Bronchial epithelial cell (primary cell): ENCODE results near the gene WBP11. TPM values are rescaled to one million over a fixed set of nuclear protein-coding genes. Genes with fewer than 3 reads are reported as not detected.

ENCODE experiments used
- DNase-seq: peaks from one replicate; pipeline ENCODE4 v3.0.0-alpha.2; 2010; ENCODE audit warnings: low read depth
- FAIRE-seq: peaks from 2 replicates; lab custom pipeline; 2011; peaks lifted over from hg19 to GRCh38; lab: Jason Lieb, UNC
- H3K27me3 ChIP-seq: 2 replicates; pipeline ENCODE4 v1.5.1; 2011; ENCODE audit warnings: low read length; ENCODE audit not compliant: control insufficient read depth, insufficient read depth
- H3K36me3 ChIP-seq: 2 replicates; pipeline ENCODE4 v1.5.1; 2011; ENCODE audit warnings: low read length; ENCODE audit not compliant: control insufficient read depth, insufficient read depth
- H3K4me3 ChIP-seq: 2 replicates; pipeline ENCODE4 v1.5.1; 2011; ENCODE audit warnings: mild to moderate bottlenecking, low read depth, low read length, control low read depth
- CTCF ChIP-seq: IDR thresholded peaks from 2 replicates; pipeline ENCODE4 v1.5.1; 2011; ENCODE audit warnings: mild to moderate bottlenecking, moderate library complexity, low read length, control low read depth, inconsistent platforms; ENCODE audit not compliant: insufficient read depth, severe bottlenecking
- total RNA-seq: library from RNA; depleted of rRNA; stranded (reverse); fragments of >200 nt; gene quantifications from 2 replicates; pipeline ENCODE4 v1.2.1, GENCODE V29; 2014

The WBP11 gene
- total RNA-seq, 1 donor from 2014 or later: 3.7 TPM

DNA sequence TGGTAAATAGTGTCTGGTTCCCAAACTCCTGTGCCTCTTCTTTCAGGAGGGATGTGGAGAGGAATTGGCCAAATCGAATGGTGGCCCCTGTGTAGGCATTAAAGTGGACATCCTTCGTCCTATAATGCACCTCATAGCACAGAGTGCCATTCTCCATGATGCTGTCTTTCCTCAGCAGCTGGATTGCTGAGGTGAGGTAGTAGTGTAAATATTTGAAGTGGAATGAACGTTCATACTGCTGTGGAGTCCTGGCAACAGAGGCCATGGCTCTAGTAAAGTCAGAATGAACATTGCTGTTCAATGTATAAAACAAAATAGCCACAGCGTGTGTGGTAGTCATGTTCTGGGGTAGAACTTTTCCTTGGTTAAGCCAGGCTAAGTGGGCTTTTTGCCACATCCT, 37.3 kb upstream of the WBP11 start:
- FAIRE-seq (no peak), DNase-seq (no peak)
- no peaks in the 10 kb centered on the region for H3K27me3 ChIP-seq
- H3K36me3 ChIP-seq: no peaks in the 10 kb centered on the region
- no peak for TF ChIP-seq CTCF
- H3K4me3 ChIP-seq: no peak overlapping the region

GRCh38 chr12:14839262-14839661, 36.0 kb upstream of the WBP11 start:
- TF ChIP-seq CTCF: no peak
- FAIRE-seq (no peak), DNase-seq (no peak)
- Histone ChIP-seq H3K4me3 (no peak overlapping the region), H3K27me3 (no peaks in the 10 kb centered on the region), H3K36me3 (no peaks in the 10 kb centered on the region)

DNA sequence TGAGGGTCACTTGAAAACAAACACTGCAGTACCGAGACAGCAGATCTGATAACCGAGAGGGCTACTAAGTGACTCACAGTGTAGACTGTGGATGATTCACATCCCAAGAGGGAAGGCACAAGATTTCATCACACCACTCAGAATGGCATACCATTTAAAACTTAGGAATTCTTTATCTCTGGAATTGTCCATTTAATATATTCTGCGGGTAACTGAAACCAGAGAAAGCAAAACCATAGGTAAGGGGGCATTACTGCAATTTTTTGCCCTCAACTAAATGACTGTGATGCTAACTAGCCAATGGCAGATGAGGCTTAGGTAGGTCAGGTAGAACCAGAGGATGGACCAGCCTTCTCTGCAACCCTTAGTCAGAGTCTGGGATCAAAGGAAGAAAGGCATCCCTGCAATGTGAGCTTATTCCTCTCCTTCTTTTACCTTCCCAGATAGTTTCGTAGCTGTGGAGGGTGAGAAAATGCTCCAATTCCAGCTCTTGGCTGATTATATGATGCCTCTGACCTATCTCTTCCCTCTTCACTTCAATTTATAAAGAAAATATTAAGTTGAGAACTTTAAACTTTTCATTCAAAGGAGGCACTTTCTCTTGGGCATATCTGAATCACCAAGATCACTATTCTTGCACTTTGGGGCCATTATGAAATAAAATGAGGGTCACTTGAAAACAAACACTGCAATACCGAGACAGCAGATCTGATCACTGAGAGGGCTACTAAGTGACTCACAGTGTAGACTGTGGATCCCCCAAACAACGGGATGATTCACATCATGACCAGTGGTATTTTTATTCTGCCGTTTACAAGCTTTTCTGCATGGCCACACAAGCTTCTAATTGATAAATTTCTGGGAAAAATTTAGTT, 33.3 kb upstream of the WBP11 start:
- DNase-seq: peak; percentile 91
- peak; percentile 13 for FAIRE-seq
- TF ChIP-seq CTCF: no peak

DNA sequence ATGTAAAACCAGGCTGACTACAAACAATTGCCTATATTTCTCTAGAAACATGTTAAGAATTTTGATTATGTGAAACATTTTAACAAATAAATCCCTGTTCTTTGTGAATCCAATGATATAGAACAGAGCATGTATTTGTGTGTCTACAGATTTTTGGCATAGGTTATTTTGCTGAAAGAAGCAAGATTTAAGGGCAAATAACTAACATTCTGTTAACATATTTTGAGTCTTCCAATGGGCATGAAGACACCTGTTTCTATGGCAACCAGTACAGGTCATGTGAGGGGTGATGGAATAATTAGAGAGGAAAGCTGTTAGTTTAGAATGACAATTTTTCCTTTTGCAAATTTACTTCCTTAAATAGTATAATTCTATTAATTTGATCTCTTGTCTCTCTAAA, 31.2 kb upstream of the WBP11 start:
- H3K4me3 ChIP-seq: no peak overlapping the region
- no peak for TF ChIP-seq CTCF
- no peaks in the 10 kb centered on the region for H3K27me3 ChIP-seq
- no peak for FAIRE-seq
- H3K36me3 ChIP-seq: no peaks in the 10 kb centered on the region
- DNase-seq: no peak

More for the DNA sequence above, 33.3 kb upstream of the WBP11 start:
- no peak overlapping the region for H3K4me3 ChIP-seq
- H3K27me3 ChIP-seq: no peaks in the 10 kb centered on the region
- no peaks in the 10 kb centered on the region for H3K36me3 ChIP-seq

- H3K27me3 ChIP-seq: no peaks in the 10 kb centered on the region
- no peak overlapping the region for H3K4me3 ChIP-seq
- TF ChIP-seq CTCF: no peak
- no peaks in the 10 kb centered on the region for H3K36me3 ChIP-seq
- FAIRE-seq: no peak
- DNase-seq: no peak
Measured at GRCh38 chr12:14833952-14834351, 30.7 kb upstream of the WBP11 start.

GRCh38 chr12:14833336-14833735, 30.1 kb upstream of the WBP11 start:
- no peak for FAIRE-seq
- no peak for DNase-seq
- Histone ChIP-seq H3K27me3 (no peaks in the 10 kb centered on the region), H3K36me3 (no peaks in the 10 kb centered on the region), H3K4me3 (no peak overlapping the region)
- no peak for TF ChIP-seq CTCF
